ENCODE measurements around the gene SAXO2.
A peak's percentile ranks its signal among the peaks of the same experiment; 100 is the strongest.
"Not testable (repeated sequence)": the region's sequence is repeated elsewhere in the genome, so short reads cannot be mapped to it uniquely, and the experiment has no call there.

SAXO2 gene

DNA sequence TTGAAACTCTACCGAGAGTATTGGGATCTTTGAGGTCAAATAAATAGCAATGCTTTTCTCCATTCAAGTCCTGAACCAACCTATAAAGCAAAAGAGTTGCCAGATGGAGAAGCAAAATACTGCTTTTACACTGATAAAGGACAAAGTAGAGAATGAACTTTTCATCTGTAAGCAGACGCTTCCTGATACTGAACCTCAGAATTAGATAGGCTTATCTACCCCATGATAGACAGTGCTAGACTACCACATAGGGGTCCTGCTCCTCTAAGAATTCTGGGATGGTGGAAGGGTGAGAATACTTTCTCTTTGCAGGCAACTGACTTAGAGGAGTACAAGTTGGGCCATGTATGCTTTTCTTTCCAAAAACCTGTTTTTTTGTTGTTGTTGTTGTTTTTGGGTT is 9.5 kb downstream of the SAXO2 start:
- Histone ChIP-seq H3K4me3 (no peak overlapping the region), H3K27me3 (no peaks in the 10 kb centered on the region), H3K4me1 (no peaks in the 10 kb centered on the region), H3K36me3 (no peaks in the 10 kb centered on the region), H3K9me3 (peaks cover 0 to 15% (median 7%) of the 10 kb centered on the region in 3 donors), H3K27ac (no peak overlapping the region)
- DNase-seq, result no peak
- intact Hi-C loops (cut with DNase I; ENCODE audit: low total_unique reads), result no loop called here
- TF ChIP-seq, protein P1, sequence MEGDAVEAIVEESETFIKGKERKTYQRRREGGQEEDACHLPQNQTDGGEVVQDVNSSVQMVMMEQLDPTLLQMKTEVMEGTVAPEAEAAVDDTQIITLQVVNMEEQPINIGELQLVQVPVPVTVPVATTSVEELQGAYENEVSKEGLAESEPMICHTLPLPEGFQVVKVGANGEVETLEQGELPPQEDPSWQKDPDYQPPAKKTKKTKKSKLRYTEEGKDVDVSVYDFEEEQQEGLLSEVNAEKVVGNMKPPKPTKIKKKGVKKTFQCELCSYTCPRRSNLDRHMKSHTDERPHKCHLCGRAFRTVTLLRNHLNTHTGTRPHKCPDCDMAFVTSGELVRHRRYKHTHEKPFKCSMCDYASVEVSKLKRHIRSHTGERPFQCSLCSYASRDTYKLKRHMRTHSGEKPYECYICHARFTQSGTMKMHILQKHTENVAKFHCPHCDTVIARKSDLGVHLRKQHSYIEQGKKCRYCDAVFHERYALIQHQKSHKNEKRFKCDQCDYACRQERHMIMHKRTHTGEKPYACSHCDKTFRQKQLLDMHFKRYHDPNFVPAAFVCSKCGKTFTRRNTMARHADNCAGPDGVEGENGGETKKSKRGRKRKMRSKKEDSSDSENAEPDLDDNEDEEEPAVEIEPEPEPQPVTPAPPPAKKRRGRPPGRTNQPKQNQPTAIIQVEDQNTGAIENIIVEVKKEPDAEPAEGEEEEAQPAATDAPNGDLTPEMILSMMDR (IDR thresholded peaks at IDR 0.05), result no peak

DNA sequence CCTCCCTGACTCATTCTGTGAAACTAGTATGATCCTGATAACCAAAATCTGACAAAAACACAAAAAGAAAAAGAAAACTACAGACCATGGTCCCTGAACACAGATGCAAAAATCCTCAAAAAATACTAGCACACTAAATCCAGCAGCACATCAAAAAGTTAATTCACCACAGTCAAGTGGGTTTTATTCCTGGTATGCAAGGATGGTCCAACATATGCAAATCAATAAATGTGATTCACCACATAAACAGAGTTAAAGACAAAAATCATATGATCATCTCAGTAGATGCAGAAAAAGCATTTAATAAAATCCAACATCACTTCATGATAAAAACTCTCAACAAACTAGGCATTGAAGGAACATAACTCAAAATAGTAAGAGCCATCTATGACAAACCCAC is 12.8 kb downstream of the SAXO2 start:
- no peak for DNase-seq
- Histone ChIP-seq H3K9me3 (peaks cover 0 to 16% (median 7%) of the 10 kb centered on the region in 3 donors), H3K4me1 (no peaks in the 10 kb centered on the region), H3K4me3 (no peak overlapping the region), H3K27ac (no peak overlapping the region), H3K27me3 (no peaks in the 10 kb centered on the region), H3K36me3 (no peaks in the 10 kb centered on the region)
- intact Hi-C loops (cut with DNase I; ENCODE audit: low total_unique reads), result no loop called here
- TF ChIP-seq, protein P1 (IDR thresholded peaks at IDR 0.05), result no peak

DNA sequence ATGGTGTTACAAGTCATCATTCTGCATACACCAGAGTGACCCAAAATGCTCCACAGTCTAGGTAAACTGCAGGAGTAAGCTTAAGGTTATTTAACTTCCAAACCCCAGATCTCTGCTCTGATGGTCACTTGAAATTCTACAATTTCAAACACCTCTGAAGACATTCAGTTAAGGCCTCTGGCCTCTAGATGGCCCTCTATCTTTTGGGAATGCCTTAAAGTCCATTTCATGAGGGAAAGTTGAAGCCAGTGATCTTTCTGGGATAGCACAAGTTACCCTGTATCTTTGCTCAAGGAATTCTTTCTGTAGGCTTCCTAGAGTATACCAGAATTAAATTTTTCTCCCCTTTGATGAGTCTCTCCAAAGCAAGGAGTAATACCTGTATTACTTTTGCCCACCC is 18.7 kb downstream of the SAXO2 start:
- H3K27me3 ChIP-seq; intact Hi-C loops (cut with DNase I; ENCODE audit: low total_unique reads); H3K36me3 ChIP-seq; H3K4me1 ChIP-seq; DNase-seq; H3K9me3 ChIP-seq; H3K27ac ChIP-seq; H3K4me3 ChIP-seq: not testable (repeated sequence)
- TF ChIP-seq, protein P1 (IDR thresholded peaks at IDR 0.05), result peak in 1 of 2 experiments; percentile 18

DNA sequence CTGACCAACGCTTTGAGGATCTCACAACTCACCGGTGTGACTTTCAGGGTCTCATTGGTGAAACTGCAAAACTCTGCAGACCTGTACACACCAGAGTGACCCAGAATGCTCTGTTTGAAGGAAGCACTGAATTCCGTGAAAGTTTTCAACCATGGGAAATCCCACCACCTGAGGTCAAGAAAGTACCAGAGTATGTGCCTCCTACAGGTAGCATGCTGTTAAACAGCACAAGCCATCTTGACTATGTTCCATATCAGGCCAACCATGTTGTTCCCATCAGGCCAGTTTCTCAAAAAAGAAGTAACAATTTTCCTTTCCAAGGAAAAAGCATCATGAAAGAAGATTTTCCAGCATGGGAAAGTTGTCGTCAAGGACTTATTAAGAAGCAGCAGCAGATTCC is 19.8 kb downstream of the SAXO2 start:
- H3K4me3 ChIP-seq; H3K4me1 ChIP-seq; H3K27ac ChIP-seq; H3K27me3 ChIP-seq; DNase-seq; H3K36me3 ChIP-seq; H3K9me3 ChIP-seq; intact Hi-C loops (cut with DNase I; ENCODE audit: low total_unique reads): not testable (repeated sequence)

DNA sequence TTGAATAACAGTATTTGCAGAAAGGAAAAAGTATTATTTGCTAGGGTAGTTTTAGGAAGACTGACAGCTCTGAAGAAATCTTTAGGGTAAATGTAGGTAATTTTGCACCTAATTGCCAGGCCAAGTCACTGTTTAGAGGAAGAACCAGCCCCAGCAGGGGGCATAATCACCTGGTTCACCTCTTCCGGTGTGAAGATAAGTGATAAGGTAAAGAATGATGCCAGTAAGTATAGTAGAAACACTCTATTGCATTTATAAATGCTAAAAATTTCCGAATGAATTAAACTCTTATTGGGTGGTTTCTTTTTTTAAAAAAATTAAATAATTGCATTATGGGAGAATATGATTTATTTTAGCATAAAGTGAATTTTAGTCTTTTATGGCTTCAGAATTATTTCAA is 21.8 kb downstream of the SAXO2 start:
- DNase-seq; H3K4me3 ChIP-seq; H3K9me3 ChIP-seq; H3K27ac ChIP-seq; intact Hi-C loops (cut with DNase I; ENCODE audit: low total_unique reads); H3K4me1 ChIP-seq; H3K36me3 ChIP-seq; H3K27me3 ChIP-seq: not testable (repeated sequence)

DNA sequence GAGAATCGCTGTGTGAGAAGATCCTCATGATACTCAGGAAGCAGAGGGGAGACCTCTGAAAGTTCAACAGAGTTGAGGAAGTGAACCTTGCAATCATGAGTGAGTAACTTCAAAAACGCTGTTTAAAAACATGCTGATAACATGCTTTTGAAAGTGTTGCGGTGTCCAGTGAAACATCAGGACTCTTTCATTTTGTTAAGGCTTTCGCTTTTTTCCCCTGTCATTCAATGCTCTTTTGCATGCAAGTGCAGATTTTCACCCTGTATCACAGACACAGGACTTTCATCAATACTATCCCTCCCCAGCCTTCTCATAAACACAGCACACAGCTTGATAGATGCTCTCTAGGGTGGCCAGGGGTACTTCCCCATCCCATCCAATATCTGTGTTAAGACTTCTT is 23.9 kb downstream of the SAXO2 start:
- DNase-seq; intact Hi-C loops (cut with DNase I; ENCODE audit: low total_unique reads); H3K36me3 ChIP-seq; H3K27me3 ChIP-seq; H3K27ac ChIP-seq; H3K9me3 ChIP-seq; H3K4me1 ChIP-seq; H3K4me3 ChIP-seq: not testable (repeated sequence)

DNA sequence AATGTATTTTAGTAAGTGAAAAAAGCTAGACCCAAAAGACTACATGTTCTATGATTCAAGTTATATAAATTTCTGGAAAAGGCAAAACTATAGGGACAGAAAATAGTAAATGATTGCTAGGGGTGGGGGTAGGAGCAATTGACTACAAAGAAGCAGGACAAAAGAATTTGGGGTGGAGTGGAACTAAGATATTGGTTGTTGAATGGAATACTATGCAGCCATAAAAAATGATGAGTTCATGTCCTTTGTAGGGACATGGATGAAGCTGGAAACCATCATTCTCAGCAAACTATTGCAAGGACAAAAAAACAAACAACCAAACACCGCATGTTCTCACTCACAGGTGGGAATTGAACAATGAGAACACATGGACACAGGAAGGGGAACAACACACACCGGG is 25.6 kb downstream of the SAXO2 start:
- DNase-seq; H3K4me3 ChIP-seq; H3K4me1 ChIP-seq; H3K36me3 ChIP-seq; intact Hi-C loops (cut with DNase I; ENCODE audit: low total_unique reads); H3K27ac ChIP-seq; H3K9me3 ChIP-seq; H3K27me3 ChIP-seq: not testable (repeated sequence)

DNA sequence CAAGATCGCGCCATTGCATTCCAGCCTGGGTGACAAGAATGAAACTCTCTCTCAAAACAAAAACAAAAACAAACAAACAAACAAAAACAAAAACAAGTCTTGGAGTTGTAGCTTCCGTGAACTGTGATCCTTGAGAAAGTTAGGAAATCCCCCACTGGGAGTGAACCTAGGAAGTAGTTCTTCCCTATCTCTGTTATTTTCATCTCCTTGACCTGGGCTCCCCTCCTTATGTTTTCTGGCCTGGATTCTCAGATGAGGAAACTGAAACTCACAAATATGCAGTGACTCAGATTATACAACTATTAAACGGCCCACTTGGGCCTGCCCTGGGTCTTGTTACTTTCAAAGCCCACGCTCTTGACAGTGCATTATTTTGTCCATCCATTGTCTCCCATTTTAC is 29.7 kb downstream of the SAXO2 start:
- intact Hi-C loops (cut with DNase I; ENCODE audit: low total_unique reads), result no loop called here
- TF ChIP-seq, protein P1 (IDR thresholded peaks at IDR 0.05), result no peak
- H3K4me3 ChIP-seq, result no peak overlapping the region
- H3K27me3 ChIP-seq, result no peaks in the 10 kb centered on the region
- no peak for DNase-seq
- H3K36me3 ChIP-seq, result no peaks in the 10 kb centered on the region
- no peak overlapping the region for H3K27ac ChIP-seq
- no peaks in the 10 kb centered on the region for H3K4me1 ChIP-seq
- H3K9me3 ChIP-seq, result no peaks in the 10 kb centered on the region
